LNCaP clone FGC (cell line): ENCODE measurements around the gene CARMIL3.

ENCODE experiments used
- DNase-seq: peaks from one replicate; pipeline ENCODE4 v3.0.0-alpha.2; 2011; ENCODE audit warnings: low read depth
- H3K4me3 ChIP-seq: 2 replicates; pipeline ENCODE4 v1.5.1; 2011; ENCODE audit warnings: mild to moderate bottlenecking, low read depth, low read length, control low read depth
- TF ChIP-seq, protein P1 (sequence below): IDR thresholded peaks from 2 replicates; pipeline ENCODE4 v1.5.1; 2012; ENCODE audit warnings: mild to moderate bottlenecking; ENCODE audit not compliant: control insufficient read depth, insufficient read depth; ENCODE audit errors: extremely low read depth

Gene CARMIL3

GRCh38 chr14:24080142-24080530 is 28.3 kb downstream of the CARMIL3 start:
- TF ChIP-seq, protein P1, sequence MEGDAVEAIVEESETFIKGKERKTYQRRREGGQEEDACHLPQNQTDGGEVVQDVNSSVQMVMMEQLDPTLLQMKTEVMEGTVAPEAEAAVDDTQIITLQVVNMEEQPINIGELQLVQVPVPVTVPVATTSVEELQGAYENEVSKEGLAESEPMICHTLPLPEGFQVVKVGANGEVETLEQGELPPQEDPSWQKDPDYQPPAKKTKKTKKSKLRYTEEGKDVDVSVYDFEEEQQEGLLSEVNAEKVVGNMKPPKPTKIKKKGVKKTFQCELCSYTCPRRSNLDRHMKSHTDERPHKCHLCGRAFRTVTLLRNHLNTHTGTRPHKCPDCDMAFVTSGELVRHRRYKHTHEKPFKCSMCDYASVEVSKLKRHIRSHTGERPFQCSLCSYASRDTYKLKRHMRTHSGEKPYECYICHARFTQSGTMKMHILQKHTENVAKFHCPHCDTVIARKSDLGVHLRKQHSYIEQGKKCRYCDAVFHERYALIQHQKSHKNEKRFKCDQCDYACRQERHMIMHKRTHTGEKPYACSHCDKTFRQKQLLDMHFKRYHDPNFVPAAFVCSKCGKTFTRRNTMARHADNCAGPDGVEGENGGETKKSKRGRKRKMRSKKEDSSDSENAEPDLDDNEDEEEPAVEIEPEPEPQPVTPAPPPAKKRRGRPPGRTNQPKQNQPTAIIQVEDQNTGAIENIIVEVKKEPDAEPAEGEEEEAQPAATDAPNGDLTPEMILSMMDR: no peak
- DNase-seq: no peak
- no peak overlapping the region for H3K4me3 ChIP-seq

- peak overlapping the region; percentile 54 for H3K4me3 ChIP-seq
- TF ChIP-seq, protein P1: no peak
- no peak for DNase-seq
Measured at GRCh38 chr14:24080888-24081738, 29.3 kb downstream of the CARMIL3 start.

GRCh38 chr14:24081739-24082211 is 30.0 kb downstream of the CARMIL3 start:
- peak overlapping the region; percentile 54 for H3K4me3 ChIP-seq
- DNase-seq: no peak
- TF ChIP-seq, protein P1: no peak

DNA sequence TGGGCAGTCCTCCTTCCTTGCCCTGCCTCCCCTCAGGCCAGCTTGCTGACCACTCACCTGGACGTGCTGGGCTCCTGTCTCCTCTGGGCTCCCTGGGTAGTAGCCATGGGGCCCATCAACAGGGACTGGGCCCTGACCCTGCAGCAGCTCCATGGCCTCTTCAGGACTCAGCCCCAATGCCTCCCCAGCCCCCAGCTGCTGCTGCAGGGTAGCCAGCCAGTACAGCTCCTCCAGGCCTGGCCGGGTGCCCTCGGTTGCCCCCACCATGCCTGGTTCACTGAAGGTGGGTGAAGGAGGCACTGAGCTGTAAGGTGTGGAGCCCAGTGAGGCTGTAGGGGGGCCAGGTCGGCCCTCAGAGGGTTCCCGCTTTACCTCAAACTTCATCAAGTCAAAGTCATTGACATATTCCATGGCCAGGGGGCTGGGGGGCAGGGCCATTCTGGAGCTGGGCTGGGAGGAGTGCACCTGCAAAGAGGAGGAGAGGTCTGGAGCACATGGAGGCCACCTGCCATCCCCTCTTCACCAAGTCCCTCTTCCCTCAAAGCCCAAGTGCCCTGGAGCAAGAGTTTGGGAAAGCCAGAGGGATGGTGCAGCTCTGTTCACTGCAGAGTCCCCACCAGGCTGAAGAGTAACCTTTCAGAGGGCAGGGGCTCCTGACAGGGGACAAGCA is 30.7 kb downstream of the CARMIL3 start:
- TF ChIP-seq, protein P1: no peak
- no peak for DNase-seq
- no peak overlapping the region for H3K4me3 ChIP-seq

DNA sequence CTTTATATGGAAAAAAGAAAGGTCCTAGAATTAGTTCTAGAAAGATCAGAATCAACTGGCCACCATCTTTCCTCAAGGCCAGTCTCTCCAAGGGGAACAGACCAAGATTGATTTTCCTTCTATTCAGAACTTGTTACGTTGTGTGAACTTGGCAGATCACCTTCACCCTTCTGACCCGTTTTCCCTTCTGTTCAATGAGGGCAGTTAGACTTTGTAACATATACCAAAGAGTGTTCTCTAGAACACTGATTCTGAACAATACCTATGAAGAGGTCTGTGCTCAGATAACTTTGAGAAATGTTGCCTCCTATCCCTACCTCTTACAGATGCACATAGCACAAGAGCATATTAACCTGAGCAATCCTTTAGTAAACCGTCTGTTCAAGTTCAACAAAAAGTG is 31.7 kb downstream of the CARMIL3 start:
- TF ChIP-seq, protein P1: no peak
- DNase-seq: no peak
- no peak overlapping the region for H3K4me3 ChIP-seq

DNA sequence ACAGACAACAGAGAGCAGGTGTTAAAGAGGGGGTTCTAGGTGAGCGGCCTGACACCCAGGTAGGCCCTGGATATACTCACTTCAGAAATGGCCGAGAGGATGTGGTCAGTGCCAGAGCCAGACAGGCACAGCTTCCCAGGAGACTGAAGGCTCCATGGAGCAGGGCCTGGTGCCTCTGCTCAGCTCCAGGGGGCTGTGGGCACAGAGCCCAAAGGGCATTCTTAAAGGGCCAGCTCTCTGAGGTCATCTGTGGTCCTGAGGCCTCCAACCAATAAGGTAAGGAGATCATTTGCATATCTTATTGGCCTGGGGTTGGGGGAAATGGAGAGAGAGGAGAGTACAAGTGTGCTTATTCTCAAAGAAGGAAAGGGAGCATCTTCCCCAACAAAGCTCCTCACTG is 32.6 kb downstream of the CARMIL3 start:
- TF ChIP-seq, protein P1: no peak

More for the DNA sequence above, 32.6 kb downstream of the CARMIL3 start:
- no peak for DNase-seq
- no peak overlapping the region for H3K4me3 ChIP-seq
